Subcutaneous preadipocyte (primary cell): ENCODE results near the gene FRS2. TPM values are rescaled to one million over a fixed set of nuclear protein-coding genes. Genes with fewer than 3 reads are reported as not detected.

Experiments used
- small RNA-seq: library from RNA; depleted of rRNA; stranded (forward); fragments of <200 nt; gene quantifications from one replicate; pipeline ENCODE3, GENCODE V24; 2012
- total RNA-seq: library from RNA; depleted of rRNA; stranded (reverse); fragments of >200 nt; gene quantifications from 2 replicates; pipeline ENCODE4 v1.2.3, GENCODE V29; 2012

Gene FRS2
- 23.1 and 23.7 TPM in 2 replicates for total RNA-seq

GRCh38 chr12:69470189-69471075 is at the start of gene FRS2:
TSS of gene FRS2 (plus strand) at chr12:69470388. CDS start at chr12:69569031, 98,643 bp downstream.

GRCh38 chr12:69585189-69586062 is 115.2 kb downstream of the FRS2 start, which contains the start of gene CCT2:
TSS of gene CCT2 (plus strand) at chr12:69585459. CDS start at chr12:69585522, 63 bp downstream.

DNA sequence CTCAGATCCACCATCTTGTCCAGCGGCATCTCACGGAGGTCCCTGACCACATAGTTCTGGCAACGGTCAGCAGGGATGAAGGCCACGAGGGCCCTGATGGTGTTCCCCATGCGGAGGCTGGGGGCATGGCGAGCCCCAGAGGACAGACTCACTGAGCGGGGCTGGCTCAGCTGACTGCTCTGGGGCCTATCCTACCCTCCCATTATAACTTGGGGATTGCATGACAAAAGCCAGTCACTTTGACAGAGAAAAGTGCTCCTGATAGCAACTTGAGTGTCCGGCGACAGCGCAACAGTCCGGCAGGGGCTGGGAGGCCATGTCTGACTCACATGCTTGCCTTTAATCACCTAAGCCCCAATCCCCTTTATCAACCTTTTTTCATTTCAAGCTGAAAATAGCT is 140.5 kb downstream of the FRS2 start, which contains the start of gene LRRC10:
TSS of gene LRRC10 (minus strand) at position 179 of the 400 bp plus-strand sequence. CDS start at position 110, 69 bp downstream.

Small RNAs within 50 kb of the gene (small RNA-seq; reads per million reads assigned to genes)
- gene MIR3913-1 = 0.16 reads per million

Other genes with a start within 250 kb of the FRS2 start
- 23.5 and 32.3 TPM in 2 replicates for gene CPSF6, start 230.8 kb upstream of the FRS2 start, total RNA-seq
- not detected in 2 replicates for gene LYZ, start 122.0 kb upstream of the FRS2 start, total RNA-seq
- gene YEATS4, start 110.6 kb upstream of the FRS2 start, total RNA-seq = 14.7 and 17.6 TPM in 2 replicates
- 267 and 339 TPM in 2 replicates for gene CCT2, start 115.1 kb downstream of the FRS2 start, total RNA-seq
- gene LRRC10, start 140.5 kb downstream of the FRS2 start, total RNA-seq = not detected in 2 replicates
- under 0.01 TPM in 1 of 2 replicates, not detected in the other for gene BEST3, start 228.9 kb downstream of the FRS2 start, total RNA-seq